Common myeloid progenitor, CD34-positive (primary cell): ENCODE measurements around the gene LRIG2.
A peak's percentile ranks its signal among the peaks of the same experiment; 100 is the strongest.
"Not testable (repeated sequence)": the region's sequence is repeated elsewhere in the genome, so short reads cannot be mapped to it uniquely, and the experiment has no call there.

Experiments used
- CTCF ChIA-PET: fragments of 350-600 bp; sonication (Branson Sonifier 250); formaldehyde crosslinking; loops from one replicate; lab custom pipeline; 2021; ENCODE audit warnings: antibody characterized with exemption; lab: Charles Lee
- POLR2A ChIA-PET: fragments of 350-600 bp; sonication (Branson Sonifier 250); formaldehyde crosslinking; loops from one replicate; lab custom pipeline; 2021; ENCODE audit warnings: antibody characterized with exemption; lab: Charles Lee
- DNase-seq, 3 donors: peaks; one replicate each; pipeline versions ENCODE4 v3.0.0 to v3.0.0-alpha.2; 2013
- H3K27ac ChIP-seq, 2 experiments: 1 replicate in 1 of 2; 2 replicates in 1 of 2; pipeline ENCODE4 v1.7.0; 2013; ENCODE audit warnings: inconsistent platforms in 2 of 2, low read length in 2 of 2, mild to moderate bottlenecking in 2 of 2, low read depth in 1 of 2, moderate library complexity in 1 of 2; ENCODE audit not compliant: severe bottlenecking in 2 of 2, insufficient read depth in 1 of 2, poor library complexity in 1 of 2
- H3K27me3 ChIP-seq, 5 experiments: replicated peaks in 2 of 5; 1 replicate in 3 of 5; 2 replicates in 2 of 5; pipeline versions ENCODE4 v1.6.1 to v1.7.0; 2013; ENCODE audit warnings: low read length in 4 of 5, mild to moderate bottlenecking in 2 of 5, moderate library complexity in 2 of 5, inconsistent platforms in 1 of 5; ENCODE audit not compliant: insufficient read depth in 5 of 5, control insufficient read depth in 4 of 5
- H3K36me3 ChIP-seq, 4 experiments: 1 replicate in 2 of 4; 2 replicates in 2 of 4; pipeline versions ENCODE4 v1.6.1 to v1.7.0; 2013; ENCODE audit warnings: low read length in 3 of 4, control low read depth in 1 of 4, mild to moderate bottlenecking in 1 of 4; ENCODE audit not compliant: control insufficient read depth in 4 of 4, insufficient read depth in 4 of 4
- H3K4me1 ChIP-seq, 4 experiments: 1 replicate in 3 of 4; 2 replicates in 1 of 4; pipeline versions ENCODE4 v1.6.1 to v1.7.1; 2013; ENCODE audit warnings: low read length in 3 of 4, mild to moderate bottlenecking in 3 of 4, control low read depth in 1 of 4, inconsistent platforms in 1 of 4, moderate library complexity in 1 of 4; ENCODE audit not compliant: control insufficient read depth in 4 of 4, insufficient read depth in 4 of 4; ENCODE audit errors: control extremely low read depth in 1 of 4
- H3K4me3 ChIP-seq, 7 experiments: 1 replicate in 4 of 7; 2 replicates in 3 of 7; pipeline versions ENCODE4 v1.5.1 to v1.7.0; 2013; ENCODE audit warnings: mild to moderate bottlenecking in 7 of 7, low read length in 6 of 7, moderate library complexity in 6 of 7, inconsistent platforms in 2 of 7, low read depth in 2 of 7, control low read depth in 1 of 7; ENCODE audit not compliant: insufficient read depth in 4 of 7, control insufficient read depth in 1 of 7; ENCODE audit errors: extremely low read depth in 1 of 7
- H3K9me3 ChIP-seq, 5 experiments: 1 replicate in 4 of 5; 2 replicates in 1 of 5; pipeline versions ENCODE4 v1.6.1 to v1.7.1; 2013; ENCODE audit warnings: low read length in 4 of 5, mild to moderate bottlenecking in 2 of 5, inconsistent platforms in 1 of 5, low read depth in 1 of 5, moderate library complexity in 1 of 5; ENCODE audit not compliant: control insufficient read depth in 4 of 5, insufficient read depth in 2 of 5; ENCODE audit errors: control extremely low read depth in 1 of 5
- WGBS: methylation state at CpG from one replicate; pipeline ENCODE4 v1.1.5; 2013; ENCODE audit not compliant: insufficient coverage; 5-methylcytosine and 5-hydroxymethylcytosine counted together

The LRIG2 gene

DNA sequence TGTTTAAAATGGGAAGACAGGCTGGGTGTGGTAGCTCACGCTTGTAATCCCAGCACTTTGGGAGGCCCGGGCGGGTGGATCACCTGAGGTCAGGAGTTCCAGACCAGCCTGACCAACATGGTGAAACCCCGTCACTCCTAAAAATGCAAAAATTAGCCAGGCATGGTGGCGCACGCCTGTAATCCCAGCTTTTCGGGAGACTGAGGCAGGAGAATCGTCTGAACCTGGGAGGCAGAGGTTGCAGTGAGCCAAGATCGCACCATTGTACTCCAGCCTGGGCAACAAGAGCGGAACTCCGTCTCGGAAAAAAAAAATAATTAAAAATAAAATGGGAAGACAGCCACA lies 29.9 kb upstream of the LRIG2 start:
- Histone ChIP-seq H3K4me1 (peaks cover 9 to 33% (median 16%) of the 10 kb centered on the region in 4 experiments), H3K4me3 (peak overlapping the region in 1 of 7 experiments; percentile 11)
- WGBS: 72% methylated on average over 11 of the region's 12 CpGs
- POLR2A ChIA-PET, H3K9me3 ChIP-seq, H3K36me3 ChIP-seq, H3K27ac ChIP-seq, H3K27me3 ChIP-seq, DNase-seq: not testable (repeated sequence)
- CTCF ChIA-PET: interaction anchor here (0.9 to 5.9 kb wide), 11 partner anchors 14 to 704 kb away, joined by 3 to 51 read pairs (median 5); partner anchors contain the start of genes LRIG2 and PPM1J

GRCh38 chr1:113046569-113046968 lies 26.4 kb upstream of the LRIG2 start:
- Histone ChIP-seq H3K27me3 (no peaks in the 10 kb centered on the region), H3K36me3 (no peaks in the 10 kb centered on the region), H3K27ac (no peak overlapping the region), H3K4me1 (peaks cover 9 to 33% (median 16%) of the 10 kb centered on the region in 4 experiments), H3K9me3 (no peaks in the 10 kb centered on the region), H3K4me3 (no peak overlapping the region)
- ChIA-PET POLR2A (interaction anchor here (0.9 kb wide), 1 partner anchor 26 kb away, joined by 3 read pairs; no protein-coding TSS in a partner anchor), CTCF (interaction anchor here (1.5 to 1.9 kb wide), 2 partner anchors 26 to 330 kb away, joined by 4 to 6 read pairs; partner anchors contain the start of gene LRIG2)
- peak in 2 of 3 donors; percentile 38 to 44 for DNase-seq
- WGBS: 0% methylated on average over 1 of the region's 4 CpGs

DNA sequence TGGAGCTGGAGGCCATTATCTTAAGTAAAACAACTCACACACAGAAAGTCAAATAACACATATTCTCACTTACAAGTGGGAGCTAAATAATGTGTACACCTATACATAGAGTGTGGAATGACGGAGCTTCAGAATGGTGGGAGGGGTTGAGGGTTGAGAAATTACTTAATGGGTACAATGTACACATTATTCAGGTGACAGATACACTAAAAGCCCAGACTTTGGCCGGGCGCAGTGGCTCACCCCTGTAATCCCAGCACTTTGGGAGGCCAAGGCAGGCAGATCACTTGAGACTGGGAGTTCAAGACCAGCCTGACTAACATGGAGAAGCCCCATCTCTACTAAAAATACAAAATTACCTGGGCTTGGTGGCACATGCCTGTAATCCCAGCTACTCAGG lies 24.9 kb upstream of the LRIG2 start:
- H3K9me3 ChIP-seq: no peaks in the 10 kb centered on the region
- H3K27me3 ChIP-seq: no peaks in the 10 kb centered on the region
- ChIA-PET POLR2A (no interaction called here), CTCF (interaction anchor here (1.5 to 1.9 kb wide), 2 partner anchors 25 to 331 kb away, joined by 4 to 6 read pairs; partner anchors contain the start of gene LRIG2)
- no peak overlapping the region for H3K4me3 ChIP-seq
- H3K4me1 ChIP-seq: peaks cover 7 to 24% (median 9%) of the 10 kb centered on the region in 4 experiments
- H3K27ac ChIP-seq: no peak overlapping the region
- WGBS: 83% methylated on average over 2 of the region's 3 CpGs
- DNase-seq: no peak
- no peaks in the 10 kb centered on the region for H3K36me3 ChIP-seq

DNA sequence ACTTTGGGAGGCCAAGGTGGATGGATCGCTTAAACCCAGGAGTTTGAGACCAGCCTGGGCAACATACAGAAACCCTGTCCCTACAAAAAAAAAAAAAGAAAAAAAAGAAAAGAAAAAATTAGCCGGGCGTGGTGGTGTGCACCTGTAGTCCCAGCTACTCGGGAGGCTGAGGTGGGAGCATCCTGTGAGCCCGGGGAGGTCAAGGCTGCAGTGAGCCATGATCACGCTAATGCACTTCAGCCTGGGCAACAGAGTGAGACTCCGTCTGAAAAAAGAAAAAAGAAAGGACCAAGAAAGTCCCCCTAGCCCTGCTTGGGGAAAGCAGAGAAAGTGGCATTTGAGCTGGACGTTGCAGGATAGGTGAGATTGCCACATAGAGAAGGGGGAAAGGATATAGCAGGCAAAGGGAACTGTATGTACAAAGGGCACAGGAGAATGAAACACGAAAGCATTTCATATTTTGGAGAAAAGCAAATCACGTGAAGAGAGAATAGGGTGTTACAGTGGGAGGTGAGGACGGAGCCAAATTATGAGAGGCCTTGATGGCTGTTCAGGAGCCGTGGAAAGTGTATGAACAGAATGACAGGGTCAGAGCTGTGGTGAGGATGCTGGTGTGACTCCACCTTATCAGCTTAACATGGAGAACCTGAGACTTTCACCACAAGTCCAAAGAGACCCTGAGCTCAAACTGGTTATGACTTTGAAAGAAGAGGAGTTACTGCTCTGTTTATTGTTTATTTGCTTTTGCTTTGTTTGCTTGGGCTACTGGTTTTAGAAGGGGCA lies 19.5 kb upstream of the LRIG2 start:
- Histone ChIP-seq H3K27ac (no peak overlapping the region), H3K4me1 (peaks cover 0 to 3% (median 1%) of the 10 kb centered on the region in 4 experiments), H3K27me3 (no peaks in the 10 kb centered on the region), H3K4me3 (no peak overlapping the region), H3K9me3 (no peaks in the 10 kb centered on the region), H3K36me3 (no peaks in the 10 kb centered on the region)
- 91% methylated on average over 10 of the region's 12 CpGs for WGBS
- ChIA-PET POLR2A (no interaction called here), CTCF (interaction anchor here (1.2 to 2.1 kb wide), 3 partner anchors 15 to 337 kb away, joined by 3 to 10 read pairs (median 4); partner anchors contain the start of gene LRIG2)
- no peak for DNase-seq

- Histone ChIP-seq H3K27me3 (no peaks in the 10 kb centered on the region), H3K36me3 (no peaks in the 10 kb centered on the region), H3K4me1 (peaks cover 0 to 7% (median 2%) of the 10 kb centered on the region in 4 experiments), H3K9me3 (no peaks in the 10 kb centered on the region), H3K27ac (no peak overlapping the region), H3K4me3 (no peak overlapping the region)
- CTCF ChIA-PET: interaction anchor here (1.6 to 2.1 kb wide), 2 partner anchors 17 to 339 kb away, joined by 4 to 10 read pairs; partner anchors contain the start of gene LRIG2
- POLR2A ChIA-PET: no interaction called here
- no peak for DNase-seq
- no CpG with 5 or more reads among the region's 1 CpG for WGBS
These were observed 17.4 kb upstream of the LRIG2 start for GRCh38 chr1:113055570-113055969.

DNA sequence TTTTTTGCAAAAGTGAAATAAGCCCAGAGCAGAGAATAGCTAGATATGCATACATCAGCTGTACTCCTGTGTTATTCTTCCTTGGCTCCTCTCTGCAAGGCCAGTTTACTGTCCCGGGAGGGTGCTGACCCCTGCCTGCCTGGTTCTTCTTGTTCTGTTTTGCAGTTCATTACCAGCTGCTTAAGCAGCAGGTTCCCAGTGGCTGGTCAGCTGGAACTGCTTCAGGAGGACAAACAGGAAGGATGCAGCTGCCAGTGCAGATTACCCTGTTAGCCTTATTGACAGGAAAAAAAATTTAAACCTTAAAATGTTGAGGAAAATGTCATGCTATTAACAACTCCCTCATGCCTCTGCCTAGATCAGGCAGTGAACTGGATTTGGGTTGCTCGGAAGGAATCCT lies 16.0 kb upstream of the LRIG2 start:
- no peaks in the 10 kb centered on the region for H3K27me3 ChIP-seq
- H3K27ac ChIP-seq: no peak overlapping the region
- CTCF ChIA-PET: interaction anchor here (2.1 to 5.2 kb wide), 2 partner anchors 14 to 16 kb away, joined by 7 to 31 read pairs; partner anchors contain the start of gene LRIG2
- H3K4me3 ChIP-seq: no peak overlapping the region
- DNase-seq: peak in 1 of 3 donors; percentile 22
- H3K36me3 ChIP-seq: no peaks in the 10 kb centered on the region
- POLR2A ChIA-PET: no interaction called here
- WGBS: 88% methylated on average over 2 of the region's 2 CpGs
- H3K9me3 ChIP-seq: no peaks in the 10 kb centered on the region
- peaks cover 0 to 7% (median 2%) of the 10 kb centered on the region in 4 experiments for H3K4me1 ChIP-seq
